Neuronal stem cell (in vitro differentiated cells): ENCODE measurements around the gene HAUS1.
A peak's percentile ranks its signal among the peaks of the same experiment; 100 is the strongest.

Experiments
- DNase-seq: peaks from one replicate; pipeline ENCODE4 v3.0.0-alpha.2; 2013; ENCODE audit warnings: low spot score
- H2AFZ ChIP-seq: one replicate; pipeline ENCODE4 v1.6.1; 2013; ENCODE audit warnings: mild to moderate bottlenecking, low read length, inconsistent platforms
- H2AK5ac ChIP-seq: 2 replicates; pipeline ENCODE4 v1.6.1; 2013; ENCODE audit warnings: low read depth, mild to moderate bottlenecking, inconsistent platforms, low read length, moderate library complexity, mixed read lengths
- H2BK120ac ChIP-seq: 2 replicates; pipeline ENCODE4 v1.6.1; 2013; ENCODE audit warnings: low read depth, mild to moderate bottlenecking, inconsistent platforms, low read length, moderate library complexity, mixed read lengths
- H2BK12ac ChIP-seq: one replicate; pipeline ENCODE4 v1.6.1; 2013; ENCODE audit warnings: low read length, inconsistent platforms
- H2BK15ac ChIP-seq: 2 replicates; pipeline ENCODE4 v1.6.1; 2013; ENCODE audit warnings: mild to moderate bottlenecking, low read length, inconsistent platforms, mixed read lengths
- H2BK5ac ChIP-seq: one replicate; pipeline ENCODE4 v1.6.1; 2013; ENCODE audit warnings: inconsistent platforms, mild to moderate bottlenecking, low read length, moderate library complexity
- H3K14ac ChIP-seq: one replicate; pipeline ENCODE4 v1.6.1; 2013; ENCODE audit warnings: low read length, inconsistent platforms
- H3K18ac ChIP-seq: 2 replicates; pipeline ENCODE4 v1.6.1; 2013; ENCODE audit warnings: low read length, inconsistent platforms
- H3K23ac ChIP-seq: 2 replicates; pipeline ENCODE4 v1.6.1; 2013; ENCODE audit warnings: low read depth, mild to moderate bottlenecking, mixed read lengths, low read length, inconsistent platforms; ENCODE audit not compliant: poor library complexity
- H3K27ac ChIP-seq: replicated peaks from 3 replicates; pipeline ENCODE4 v1.5.1; 2013; ENCODE audit warnings: low read length, inconsistent platforms
- H3K27me3 ChIP-seq, 3 experiments: 2 replicates each; pipeline ENCODE4 v1.6.1; 2013; ENCODE audit warnings: low read length in 3 of 3, mild to moderate bottlenecking in 2 of 3, inconsistent platforms in 1 of 3, low read depth in 1 of 3, mixed read lengths in 1 of 3, moderate library complexity in 1 of 3; ENCODE audit not compliant: control insufficient read depth in 3 of 3, insufficient read depth in 3 of 3
- H3K36me3 ChIP-seq, 2 donors: replicated peaks in 1 of 2; 2 replicates each; pipeline ENCODE4 v1.6.1; 2013; ENCODE audit warnings: low read length in 2 of 2; ENCODE audit not compliant: control insufficient read depth in 2 of 2, insufficient read depth in 2 of 2
- H3K4ac ChIP-seq: 2 replicates; pipeline ENCODE4 v1.6.1; 2013; ENCODE audit warnings: inconsistent platforms, mild to moderate bottlenecking, low read length, moderate library complexity
- H3K4me1 ChIP-seq, 2 donors: 1 replicate in 1 of 2; 2 replicates in 1 of 2; pipeline ENCODE4 v1.6.1; 2013; ENCODE audit warnings: low read length in 2 of 2, low read depth in 1 of 2; ENCODE audit not compliant: control insufficient read depth in 2 of 2, insufficient read depth in 1 of 2
- H3K4me2 ChIP-seq: one replicate; pipeline ENCODE4 v1.6.1; 2013; ENCODE audit warnings: mild to moderate bottlenecking, low read length, inconsistent platforms; ENCODE audit not compliant: insufficient read depth, poor library complexity, severe bottlenecking
- H3K4me3 ChIP-seq, 2 donors: 2 replicates each; pipeline ENCODE4 v1.5.1; 2013; ENCODE audit warnings: low read length in 2 of 2, mild to moderate bottlenecking in 2 of 2, inconsistent platforms in 1 of 2, moderate library complexity in 1 of 2
- H3K79me1 ChIP-seq: one replicate; pipeline ENCODE4 v1.6.1; 2013; ENCODE audit warnings: low read depth, mild to moderate bottlenecking, inconsistent platforms, low read length, moderate library complexity
- H3K9ac ChIP-seq: one replicate; pipeline ENCODE4 v1.6.1; 2013; ENCODE audit warnings: mild to moderate bottlenecking, low read depth, low read length, inconsistent platforms; ENCODE audit not compliant: poor library complexity
- H3K9me3 ChIP-seq, 2 donors: replicated peaks in 1 of 2; 2 replicates each; pipeline versions ENCODE3 to v1.6.1; 2013; ENCODE audit warnings: low read length in 2 of 2, mild to moderate bottlenecking in 2 of 2, inconsistent platforms in 1 of 2, low read depth in 1 of 2, mixed read lengths in 1 of 2, moderate library complexity in 1 of 2; ENCODE audit not compliant: control insufficient read depth in 2 of 2, insufficient read depth in 1 of 2
- H4K8ac ChIP-seq: one replicate; pipeline ENCODE4 v1.6.1; 2013; ENCODE audit warnings: low read depth, mild to moderate bottlenecking, inconsistent platforms, low read length, moderate library complexity
- H4K91ac ChIP-seq: one replicate; pipeline ENCODE4 v1.6.1; 2013; ENCODE audit warnings: low read length, low read depth, mild to moderate bottlenecking, inconsistent platforms; ENCODE audit not compliant: poor library complexity
- WGBS, 2 donors: extraction: QIAGEN DNeasy Blood & Tissue Kit; methylation state at CpG; one replicate each; pipeline ENCODE4 v1.1.7; 2013; ENCODE audit warnings: missing lambda C conversion rate in 2 of 2, mixed read lengths in 1 of 2; ENCODE audit not compliant: insufficient read length in 2 of 2, insufficient replicate concordance in 1 of 2; ENCODE audit errors: extremely low coverage in 2 of 2; 5-methylcytosine and 5-hydroxymethylcytosine counted together

The HAUS1 gene

DNA sequence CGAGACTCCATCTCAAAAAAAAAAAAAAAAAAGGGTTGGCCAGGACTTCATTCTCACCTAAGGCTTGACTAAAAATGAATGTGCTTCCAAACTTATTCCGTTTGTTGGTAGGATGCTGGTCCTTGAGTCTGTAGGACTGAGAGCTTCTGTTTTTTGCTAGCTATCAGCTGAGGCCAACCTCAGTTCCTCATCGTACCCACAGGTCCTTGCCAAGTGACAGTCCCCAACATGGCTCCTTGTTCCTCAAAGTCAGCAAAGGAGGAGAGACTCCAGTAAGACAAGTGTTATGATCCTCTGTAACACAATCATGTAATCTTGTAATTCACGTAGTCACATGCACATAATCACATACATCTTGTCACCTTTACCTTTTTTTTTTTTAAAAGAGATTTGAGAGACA lies 37.0 kb downstream of the HAUS1 start:
- Histone ChIP-seq H3K27ac (no peak overlapping the region), H3K9ac (no peak overlapping the region), H3K4me1 (no peaks in the 10 kb centered on the region), H2BK5ac (no peak overlapping the region), H3K18ac (no peak overlapping the region), H2AFZ (no peak overlapping the region), H3K9me3 (no peaks in the 10 kb centered on the region), H3K36me3 (no peaks in the 10 kb centered on the region), H2BK15ac (no peak overlapping the region), H3K14ac (no peak overlapping the region), H3K79me1 (no peaks in the 10 kb centered on the region), H3K4me2 (no peak overlapping the region), H3K4ac (no peak overlapping the region), H4K91ac (no peak overlapping the region), H3K27me3 (no peaks in the 10 kb centered on the region), H4K8ac (no peak overlapping the region), H3K4me3 (no peak overlapping the region), H2AK5ac (no peak overlapping the region), H2BK12ac (no peak overlapping the region), H2BK120ac (no peak overlapping the region), H3K23ac (no peak overlapping the region)
- no CpG with 5 or more reads among the region's 4 CpGs for WGBS, 2 donors
- DNase-seq, result no peak

DNA sequence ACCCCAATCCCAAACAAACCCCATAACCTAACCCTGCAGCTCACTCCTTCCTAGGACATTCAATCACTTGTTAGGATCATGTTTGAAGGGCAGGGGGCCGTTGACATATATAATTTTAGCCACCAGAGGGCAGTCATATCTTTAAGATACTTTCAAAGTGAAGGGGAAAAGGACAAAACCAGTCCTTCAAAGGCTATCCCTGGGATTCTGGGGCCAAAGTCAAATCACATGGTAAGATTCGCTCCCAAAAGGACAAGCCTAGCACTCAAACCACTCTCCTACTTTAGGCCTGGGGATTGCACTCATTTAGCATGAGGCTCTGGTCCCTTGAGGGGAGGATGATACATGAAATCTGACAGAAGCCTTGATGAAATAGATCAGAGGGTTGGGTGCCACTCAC lies 44.6 kb downstream of the HAUS1 start:
- Histone ChIP-seq H2AK5ac (no peak overlapping the region), H3K18ac (no peak overlapping the region), H3K36me3 (no peaks in the 10 kb centered on the region), H2BK5ac (no peak overlapping the region), H4K8ac (no peak overlapping the region), H4K91ac (no peak overlapping the region), H2BK15ac (no peak overlapping the region), H3K9me3 (no peaks in the 10 kb centered on the region), H3K14ac (no peak overlapping the region), H2AFZ (peak overlapping the region; percentile 20), H3K4ac (no peak overlapping the region), H2BK12ac (no peak overlapping the region), H3K27ac (no peak overlapping the region), H3K9ac (no peak overlapping the region), H3K4me3 (no peak overlapping the region), H3K4me2 (no peak overlapping the region), H3K23ac (no peak overlapping the region), H2BK120ac (no peak overlapping the region), H3K4me1 (peaks cover 0 to 14% of the 10 kb centered on the region in 2 donors), H3K27me3 (no peaks in the 10 kb centered on the region), H3K79me1 (no peaks in the 10 kb centered on the region)
- whole genome bisulfite sequencing, 2 donors, result no CpG with 5 or more reads among the region's 2 CpGs
- DNase-seq, result peak; percentile 56

DNA sequence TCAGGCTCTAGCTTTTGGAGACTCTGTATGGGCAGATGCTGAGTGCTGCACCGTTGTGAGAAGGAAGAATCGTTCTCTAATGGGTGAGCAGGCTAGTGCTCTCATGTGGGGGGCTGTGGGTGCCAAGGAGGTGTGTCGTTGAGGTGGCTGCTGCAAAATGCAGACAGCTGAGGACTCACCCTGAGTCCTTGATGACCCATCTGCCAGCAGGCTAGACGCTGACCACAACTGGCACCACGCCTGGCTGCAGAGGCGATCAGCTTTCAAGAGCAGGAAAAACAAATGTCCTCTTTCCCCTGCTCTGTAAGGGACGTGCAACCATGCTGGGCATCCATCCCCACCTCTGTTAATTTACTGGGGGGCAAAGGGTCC lies 48.2 kb downstream of the HAUS1 start:
- peak overlapping the region; percentile 15 for H3K14ac ChIP-seq
- no peak overlapping the region for H3K4me3 ChIP-seq
- H3K36me3 ChIP-seq, result no peaks in the 10 kb centered on the region
- H3K27ac ChIP-seq, result peak overlapping the region; percentile 24
- no peak overlapping the region for H3K4ac ChIP-seq
- no peaks in the 10 kb centered on the region for H3K27me3 ChIP-seq
- H2BK12ac ChIP-seq, result no peak overlapping the region
- H3K4me2 ChIP-seq, result no peak overlapping the region
- H3K4me1 ChIP-seq, result peaks cover 0 to 14% of the 10 kb centered on the region in 2 donors
- peak overlapping the region; percentile 30 for H2AK5ac ChIP-seq
- no peak overlapping the region for H2BK15ac ChIP-seq
- DNase-seq, result no peak
- H3K79me1 ChIP-seq, result no peaks in the 10 kb centered on the region
- H4K91ac ChIP-seq, result no peak overlapping the region
- no CpG with 5 or more reads among the region's 7 CpGs for WGBS, 2 donors
- H2BK5ac ChIP-seq, result peak overlapping the region; percentile 5
- no peak overlapping the region for H2BK120ac ChIP-seq
- no peak overlapping the region for H3K23ac ChIP-seq
- H2AFZ ChIP-seq, result no peak overlapping the region
- no peak overlapping the region for H4K8ac ChIP-seq
- H3K9ac ChIP-seq, result no peak overlapping the region
- H3K9me3 ChIP-seq, result no peaks in the 10 kb centered on the region
- peak overlapping the region; percentile 63 for H3K18ac ChIP-seq

DNA sequence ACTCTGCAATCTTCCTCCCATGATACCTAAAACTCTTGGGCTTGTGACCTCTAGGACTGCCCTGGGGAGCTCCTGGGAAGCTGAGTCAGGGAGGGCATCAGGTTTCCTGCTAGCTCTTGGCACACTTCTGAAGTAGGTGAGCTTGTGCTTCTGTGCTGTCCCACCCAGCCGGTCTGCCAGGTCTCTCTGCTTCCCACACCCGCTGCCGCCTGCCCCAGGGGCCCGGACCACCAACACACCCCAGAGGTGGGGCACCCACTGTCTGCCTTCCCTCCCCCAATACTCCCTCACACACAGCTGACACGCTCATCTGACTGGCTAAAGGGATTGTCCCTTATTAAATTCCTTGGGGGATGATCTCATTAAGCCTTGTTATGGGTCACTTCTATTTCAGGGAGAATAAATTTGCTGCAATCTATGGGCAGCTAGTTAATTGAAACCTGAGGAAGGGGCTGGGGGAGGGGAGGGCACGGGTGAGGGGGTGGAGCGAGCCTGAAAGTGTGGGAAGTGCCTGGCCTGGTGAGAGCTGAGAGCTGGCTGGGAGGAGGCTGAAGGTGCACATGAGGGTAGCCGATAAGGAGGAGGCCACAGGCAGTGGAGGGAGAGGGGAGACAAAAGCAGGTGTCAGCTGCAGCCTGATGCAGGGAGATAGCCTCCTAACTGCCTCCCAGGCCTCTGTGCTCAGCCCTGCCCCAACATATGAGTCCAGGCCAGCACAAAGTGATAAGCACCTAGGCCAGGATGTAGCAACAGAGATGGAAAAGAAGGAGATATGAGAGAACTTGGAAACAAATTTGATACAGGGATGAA lies 48.8 kb downstream of the HAUS1 start:
- Histone ChIP-seq H3K14ac (no peak overlapping the region), H3K18ac (peak overlapping the region; percentile 80), H2AFZ (no peak overlapping the region), H3K27me3 (no peaks in the 10 kb centered on the region), H2AK5ac (peak overlapping the region; percentile 30), H3K4ac (no peak overlapping the region), H4K8ac (no peak overlapping the region), H3K27ac (no peak overlapping the region), H4K91ac (no peak overlapping the region), H3K4me2 (peak overlapping the region; percentile 21), H2BK120ac (no peak overlapping the region), H2BK12ac (no peak overlapping the region), H2BK15ac (no peak overlapping the region), H3K9me3 (no peaks in the 10 kb centered on the region), H3K4me3 (no peak overlapping the region), H3K36me3 (no peaks in the 10 kb centered on the region), H2BK5ac (peak overlapping the region; percentile 5), H3K9ac (no peak overlapping the region), H3K23ac (no peak overlapping the region), H3K79me1 (no peaks in the 10 kb centered on the region), H3K4me1 (peaks cover 0 to 14% of the 10 kb centered on the region in 2 donors)
- peak; percentile 23 for DNase-seq
- no CpG with 5 or more reads among the region's 8 CpGs for WGBS, 2 donors
